Measurements from ENCODE around the gene MAPT.
"Not testable (repeated sequence)": the region's sequence is repeated elsewhere in the genome, so short reads cannot be mapped to it uniquely, and the experiment has no call there.

The MAPT gene

GRCh38 chr17:45902892-45903346 is 8.6 kb downstream of the MAPT start:
- no peak for DNase-seq

GRCh38 chr17:45904866-45905265 is 10.5 kb downstream of the MAPT start:
- no peak for DNase-seq

- no peak for DNase-seq
Observed at GRCh38 chr17:45905814-45906213, 11.5 kb downstream of the MAPT start.

- DNase-seq = no peak
Observed at GRCh38 chr17:45906237-45906636, 11.9 kb downstream of the MAPT start.

- DNase-seq = no peak
Observed at GRCh38 chr17:45906927-45907622, 12.7 kb downstream of the MAPT start.

- no peak for DNase-seq
Observed at GRCh38 chr17:45907750-45908395, 13.5 kb downstream of the MAPT start.

- DNase-seq = no peak
Observed at GRCh38 chr17:45908460-45908859, 14.1 kb downstream of the MAPT start.

GRCh38 chr17:45908935-45909334 is 14.6 kb downstream of the MAPT start:
- DNase-seq = no peak

- no peak for DNase-seq
Observed at GRCh38 chr17:45910667-45911066, 16.3 kb downstream of the MAPT start.

GRCh38 chr17:45912319-45912718 is 18.0 kb downstream of the MAPT start:
- DNase-seq = no peak

GRCh38 chr17:45913030-45913429 is 18.7 kb downstream of the MAPT start:
- DNase-seq = not testable (repeated sequence)

GRCh38 chr17:45914047-45914717 is 19.8 kb downstream of the MAPT start:
- no peak for DNase-seq

- DNase-seq = no peak
Observed at GRCh38 chr17:45915263-45915662, 20.9 kb downstream of the MAPT start.

- no peak for DNase-seq
Observed at GRCh38 chr17:45917081-45917480, 22.7 kb downstream of the MAPT start.

- DNase-seq = no peak
Observed at GRCh38 chr17:45918241-45918745, 23.9 kb downstream of the MAPT start.

GRCh38 chr17:45919136-45919535 is 24.8 kb downstream of the MAPT start:
- DNase-seq = no peak

GRCh38 chr17:45920083-45920482 is 25.7 kb downstream of the MAPT start:
- DNase-seq = no peak

GRCh38 chr17:45923511-45924268 is 29.3 kb downstream of the MAPT start:
- no peak for DNase-seq

GRCh38 chr17:45924332-45924820 is 30.0 kb downstream of the MAPT start:
- DNase-seq = no peak

GRCh38 chr17:45925311-45925710 is 31.0 kb downstream of the MAPT start:
- no peak for DNase-seq

- DNase-seq = no peak
Observed at GRCh38 chr17:45927247-45927646, 32.9 kb downstream of the MAPT start.

GRCh38 chr17:45929344-45929743 is 35.0 kb downstream of the MAPT start:
- no peak for DNase-seq

- DNase-seq = no peak
Observed at GRCh38 chr17:45930420-45930951, 36.1 kb downstream of the MAPT start.
